Immature natural killer cell (primary cell): ENCODE data around the gene NRXN2. TPM values are rescaled to one million over a fixed set of nuclear protein-coding genes. Genes with fewer than 3 reads are reported as not detected.

Experiments
- DNase-seq, 3 donors: peaks; one replicate each; pipeline ENCODE4 v3.0.0; 2022; ENCODE audit warnings: mixed read lengths in 1 of 3
- H3K27ac Mint-ChIP-seq, 6 donors: one replicate each; pipeline ENCODE4 v1.8.0; 2020; ENCODE audit warnings: mixed read lengths in 6 of 6, mild to moderate bottlenecking in 5 of 6, inconsistent platforms in 4 of 6, moderate library complexity in 3 of 6
- H3K27me3 Mint-ChIP-seq, 3 donors: one replicate each; pipeline ENCODE4 v1.8.0; 2020 to 2021; ENCODE audit warnings: low read depth in 3 of 3, mild to moderate bottlenecking in 3 of 3, mixed read lengths in 3 of 3, moderate library complexity in 3 of 3, inconsistent platforms in 1 of 3
- H3K36me3 Mint-ChIP-seq, 3 donors: one replicate each; pipeline ENCODE4 v1.8.0; 2020; ENCODE audit warnings: mixed read lengths in 3 of 3, inconsistent platforms in 2 of 3, mild to moderate bottlenecking in 2 of 3
- H3K4me1 Mint-ChIP-seq, 2 donors: one replicate each; pipeline ENCODE4 v1.8.0; 2020; ENCODE audit warnings: inconsistent platforms in 2 of 2, mild to moderate bottlenecking in 2 of 2, mixed read lengths in 2 of 2, moderate library complexity in 1 of 2
- H3K4me3 Mint-ChIP-seq, 5 donors: one replicate each; pipeline ENCODE4 v1.8.0; 2020; ENCODE audit warnings: mild to moderate bottlenecking in 5 of 5, mixed read lengths in 5 of 5, inconsistent platforms in 3 of 5, moderate library complexity in 3 of 5
- H3K9me3 Mint-ChIP-seq, 6 donors: one replicate each; pipeline ENCODE4 v1.8.0; 2020; ENCODE audit warnings: mild to moderate bottlenecking in 6 of 6, mixed read lengths in 6 of 6, inconsistent platforms in 4 of 6, moderate library complexity in 3 of 6
- polyA plus RNA-seq, 3 donors: library from polyadenylated mRNA; unstranded; fragments of 300-500 nt; fragmentation: Illumina TruSeq; gene quantifications; one replicate each; pipeline ENCODE4 v1.2.3, GENCODE V29; 2021

Gene NRXN2
- polyA plus RNA-seq, 3 donors from 2014 or later: 0.44 to 3.6 (median 3.2) TPM

GRCh38 chr11:64590763-64591221 lies 132.2 kb downstream of the NRXN2 start, which contains the start of gene SLC22A12:
Gene SLC22A12, plus strand, starts transcription at chr11:64591220. Its CDS starts 337 bp downstream, at chr11:64591557.
- H3K36me3 Mint-ChIP-seq: peaks cover 0 to 5% (median 0%) of the 10 kb centered on the region in 3 donors
- DNase-seq: no peak
- no peak within 1 kb of the TSS for H3K27ac Mint-ChIP-seq
- H3K4me1 Mint-ChIP-seq: no peaks in the 10 kb centered on the region
- no peak within 1 kb of the TSS for H3K4me3 Mint-ChIP-seq
- H3K9me3 Mint-ChIP-seq: peaks cover 0 to 10% (median 0%) of the 10 kb centered on the region in 6 donors
- H3K27me3 Mint-ChIP-seq: peaks cover 2 to 3% (median 3%) of the 10 kb centered on the region in 3 donors

DNA sequence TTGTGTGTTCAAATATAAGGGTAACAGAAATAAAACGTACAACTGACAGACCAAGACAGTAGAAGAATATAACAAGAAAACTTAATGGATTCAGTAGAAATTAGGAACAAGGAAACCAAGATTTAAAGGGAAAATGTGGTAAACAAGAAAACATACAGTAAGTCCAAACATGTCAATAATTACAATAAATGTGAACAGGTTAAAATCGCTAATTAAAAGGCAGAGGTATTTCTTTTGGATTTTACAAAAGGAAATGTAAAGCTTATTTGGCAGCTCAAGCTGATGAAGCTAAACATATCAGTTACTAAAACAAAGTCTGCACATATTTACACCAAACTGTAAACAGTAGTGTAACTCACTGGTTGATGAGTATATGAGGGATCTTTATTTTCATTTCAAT lies 134.3 kb downstream of the NRXN2 start:
- no peak for DNase-seq
- peaks cover 0 to 10% (median under 1%) of the 10 kb centered on the region in 6 donors for H3K9me3 Mint-ChIP-seq
- H3K27me3 Mint-ChIP-seq: peaks cover 2 to 3% (median 3%) of the 10 kb centered on the region in 3 donors
- H3K27ac Mint-ChIP-seq: no peak overlapping the region
- H3K36me3 Mint-ChIP-seq: peaks cover 0 to 5% (median 0%) of the 10 kb centered on the region in 3 donors
- no peaks in the 10 kb centered on the region for H3K4me1 Mint-ChIP-seq
- H3K4me3 Mint-ChIP-seq: no peak overlapping the region

DNA sequence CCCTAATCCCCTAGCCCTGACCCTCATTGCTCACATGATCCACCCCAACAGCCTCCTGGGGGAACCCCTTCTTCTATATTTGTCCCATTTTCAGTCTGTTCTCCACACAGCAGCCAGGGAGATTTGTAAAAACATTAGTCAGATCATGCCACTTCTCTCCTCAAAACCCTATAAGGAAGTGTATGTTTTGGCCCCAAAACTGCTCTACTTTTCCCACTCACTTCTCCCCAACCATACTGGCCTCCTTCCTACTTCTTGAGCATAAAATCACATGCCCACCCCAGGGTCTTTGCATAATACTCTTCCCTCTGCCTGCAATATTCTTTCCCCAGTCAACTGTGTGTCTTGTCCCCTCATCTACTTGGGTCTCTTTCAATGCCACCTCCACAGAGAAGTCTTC lies 136.6 kb downstream of the NRXN2 start:
- H3K9me3 Mint-ChIP-seq: peaks cover 0 to 10% (median under 1%) of the 10 kb centered on the region in 6 donors
- peaks cover 2 to 3% (median 3%) of the 10 kb centered on the region in 3 donors for H3K27me3 Mint-ChIP-seq
- no peak overlapping the region for H3K27ac Mint-ChIP-seq
- no peaks in the 10 kb centered on the region for H3K4me1 Mint-ChIP-seq
- peaks cover 0 to 5% (median 0%) of the 10 kb centered on the region in 3 donors for H3K36me3 Mint-ChIP-seq
- no peak for DNase-seq
- no peak overlapping the region for H3K4me3 Mint-ChIP-seq

- peaks cover 0 to 10% (median under 1%) of the 10 kb centered on the region in 6 donors for H3K9me3 Mint-ChIP-seq
- no peak for DNase-seq
- H3K4me3 Mint-ChIP-seq: no peak overlapping the region
- no peaks in the 10 kb centered on the region for H3K4me1 Mint-ChIP-seq
- H3K36me3 Mint-ChIP-seq: peaks cover 0 to 5% (median 0%) of the 10 kb centered on the region in 3 donors
- H3K27me3 Mint-ChIP-seq: peaks cover 2 to 3% (median 3%) of the 10 kb centered on the region in 3 donors
- H3K27ac Mint-ChIP-seq: no peak overlapping the region
These were observed 137.8 kb downstream of the NRXN2 start for GRCh38 chr11:64585150-64585549.

DNA sequence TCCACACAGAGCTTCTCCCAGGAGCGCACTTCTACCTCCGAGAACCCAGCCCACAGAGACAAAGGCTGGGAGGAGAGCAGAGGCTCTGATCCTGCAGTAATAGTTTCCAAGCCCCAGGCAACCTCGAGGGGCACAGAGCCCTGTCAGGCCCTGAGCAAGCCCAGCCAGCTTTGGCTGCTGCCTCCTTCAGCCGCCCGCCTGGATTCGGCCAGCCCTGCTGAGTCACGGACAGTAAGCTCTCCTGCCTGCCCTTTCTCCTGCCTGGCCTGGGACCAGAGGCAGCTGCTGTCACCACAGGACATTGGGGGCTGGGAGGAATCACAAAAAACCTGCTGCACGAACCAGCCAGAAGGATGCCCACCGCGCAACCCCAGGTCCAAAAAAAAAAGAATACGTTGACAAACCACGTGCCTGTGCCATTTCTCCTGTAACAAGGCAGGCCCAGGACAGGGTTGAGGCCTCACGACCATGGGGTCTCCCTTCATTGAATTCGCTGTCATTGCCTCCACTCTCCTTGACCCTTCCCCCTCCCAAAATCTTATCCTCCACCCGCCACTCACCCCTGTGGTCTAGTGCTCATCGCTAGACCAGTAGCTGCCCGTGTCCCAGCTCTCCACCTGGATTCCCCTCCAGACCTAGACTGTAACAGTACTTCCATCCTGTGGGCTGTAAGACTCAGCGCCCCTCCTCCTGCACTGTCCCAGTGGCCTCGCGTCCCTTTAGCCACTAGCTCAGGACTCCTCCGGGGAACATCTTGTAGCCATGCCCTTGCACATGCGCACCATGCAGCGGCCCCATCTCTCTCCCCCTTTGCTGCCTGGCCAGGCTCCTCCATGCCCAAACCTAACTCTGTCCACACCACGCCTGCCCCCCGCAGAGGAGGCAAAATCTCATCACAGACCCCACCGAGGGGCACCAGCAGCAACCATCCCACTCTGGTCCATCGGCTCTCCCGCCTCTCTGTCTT lies 139.4 kb downstream of the NRXN2 start:
- Mint-ChIP-seq H3K36me3 (peaks cover 0 to 5% (median 0%) of the 10 kb centered on the region in 3 donors), H3K27ac (no peak overlapping the region)

GRCh38 chr11:64582885-64583284 lies 140.1 kb downstream of the NRXN2 start:
- peaks cover 0 to under 1% (median 0%) of the 10 kb centered on the region in 3 donors for H3K36me3 Mint-ChIP-seq
- no peaks in the 10 kb centered on the region for H3K4me1 Mint-ChIP-seq
- peaks cover 0 to 2% (median 0%) of the 10 kb centered on the region in 6 donors for H3K9me3 Mint-ChIP-seq
- DNase-seq: no peak
- peaks cover 2 to 3% (median 2%) of the 10 kb centered on the region in 3 donors for H3K27me3 Mint-ChIP-seq
- no peak overlapping the region for H3K27ac Mint-ChIP-seq
- H3K4me3 Mint-ChIP-seq: no peak overlapping the region

More for the DNA sequence above, 139.4 kb downstream of the NRXN2 start:
- Mint-ChIP-seq H3K9me3 (peaks cover 0 to 9% (median under 1%) of the 10 kb centered on the region in 6 donors), H3K4me3 (peak overlapping the region in 1 of 5 donors; percentile 7), H3K4me1 (no peaks in the 10 kb centered on the region), H3K27me3 (peaks cover 2 to 3% (median 2%) of the 10 kb centered on the region in 3 donors)
- no peak for DNase-seq

- Mint-ChIP-seq H3K4me3 (no peak overlapping the region), H3K27me3 (peaks cover 1 to 5% (median 5%) of the 10 kb centered on the region in 3 donors), H3K9me3 (peaks cover 0 to 1% (median 0%) of the 10 kb centered on the region in 6 donors), H3K4me1 (no peaks in the 10 kb centered on the region), H3K36me3 (no peaks in the 10 kb centered on the region), H3K27ac (no peak overlapping the region)
- DNase-seq: no peak
These were observed 141.9 kb downstream of the NRXN2 start for GRCh38 chr11:64581057-64581523.

DNA sequence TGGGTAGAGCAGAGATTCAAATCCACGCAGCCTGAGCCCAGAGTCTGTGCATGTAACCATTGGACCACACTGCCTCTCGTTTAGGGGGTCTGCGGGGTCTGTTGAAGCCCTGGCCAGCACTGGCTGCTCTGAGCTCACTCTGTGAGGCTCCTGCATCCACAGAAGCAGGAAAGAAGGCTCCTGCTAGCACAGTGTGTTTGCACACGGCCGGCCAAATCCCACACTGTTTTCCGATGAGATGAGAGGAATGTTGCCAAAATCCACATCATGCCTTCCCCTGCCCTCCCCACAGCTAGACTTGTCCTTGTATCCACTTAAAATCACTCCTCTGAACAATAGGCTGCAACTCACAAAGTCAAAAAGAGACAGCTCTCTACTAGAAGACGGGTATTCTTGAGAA lies 142.6 kb downstream of the NRXN2 start:
- Mint-ChIP-seq H3K4me3 (no peak overlapping the region), H3K36me3 (no peaks in the 10 kb centered on the region), H3K27ac (no peak overlapping the region), H3K27me3 (peaks cover 0 to 5% (median 2%) of the 10 kb centered on the region in 3 donors), H3K9me3 (peaks cover 0 to 1% (median 0%) of the 10 kb centered on the region in 6 donors), H3K4me1 (no peaks in the 10 kb centered on the region)
- DNase-seq: no peak

- Mint-ChIP-seq H3K4me3 (no peak overlapping the region), H3K27ac (no peak overlapping the region), H3K36me3 (no peaks in the 10 kb centered on the region), H3K27me3 (peaks cover 0 to 7% (median 4%) of the 10 kb centered on the region in 3 donors), H3K9me3 (no peaks in the 10 kb centered on the region), H3K4me1 (no peaks in the 10 kb centered on the region)
- DNase-seq: no peak
These were observed 145.8 kb downstream of the NRXN2 start for GRCh38 chr11:64577202-64577601.

DNA sequence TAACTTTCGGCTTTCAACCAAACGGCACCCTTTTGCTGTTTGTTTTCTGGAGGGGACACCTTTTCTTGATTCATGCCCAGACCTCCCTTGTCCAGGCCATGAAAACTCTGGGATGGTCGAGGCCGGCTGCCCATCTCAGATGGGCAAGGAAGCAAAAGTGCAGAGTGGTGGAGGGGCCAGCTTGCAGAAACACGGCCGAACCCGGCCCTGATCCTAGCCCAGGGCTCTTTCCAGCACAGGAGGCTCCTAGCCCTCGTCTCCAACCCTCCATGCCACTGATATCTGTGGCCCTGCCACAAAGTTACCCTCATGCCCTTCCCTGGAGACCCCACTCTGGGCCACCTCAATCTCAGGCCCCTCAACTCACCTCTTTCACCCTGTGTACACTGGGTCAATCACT lies 150.9 kb downstream of the NRXN2 start:
- H3K9me3 Mint-ChIP-seq: no peaks in the 10 kb centered on the region
- peaks cover 0 to 6% (median 2%) of the 10 kb centered on the region in 3 donors for H3K27me3 Mint-ChIP-seq
- H3K4me3 Mint-ChIP-seq: no peak overlapping the region
- no peaks in the 10 kb centered on the region for H3K4me1 Mint-ChIP-seq
- no peak overlapping the region for H3K27ac Mint-ChIP-seq
- H3K36me3 Mint-ChIP-seq: no peaks in the 10 kb centered on the region
- no peak for DNase-seq

DNA sequence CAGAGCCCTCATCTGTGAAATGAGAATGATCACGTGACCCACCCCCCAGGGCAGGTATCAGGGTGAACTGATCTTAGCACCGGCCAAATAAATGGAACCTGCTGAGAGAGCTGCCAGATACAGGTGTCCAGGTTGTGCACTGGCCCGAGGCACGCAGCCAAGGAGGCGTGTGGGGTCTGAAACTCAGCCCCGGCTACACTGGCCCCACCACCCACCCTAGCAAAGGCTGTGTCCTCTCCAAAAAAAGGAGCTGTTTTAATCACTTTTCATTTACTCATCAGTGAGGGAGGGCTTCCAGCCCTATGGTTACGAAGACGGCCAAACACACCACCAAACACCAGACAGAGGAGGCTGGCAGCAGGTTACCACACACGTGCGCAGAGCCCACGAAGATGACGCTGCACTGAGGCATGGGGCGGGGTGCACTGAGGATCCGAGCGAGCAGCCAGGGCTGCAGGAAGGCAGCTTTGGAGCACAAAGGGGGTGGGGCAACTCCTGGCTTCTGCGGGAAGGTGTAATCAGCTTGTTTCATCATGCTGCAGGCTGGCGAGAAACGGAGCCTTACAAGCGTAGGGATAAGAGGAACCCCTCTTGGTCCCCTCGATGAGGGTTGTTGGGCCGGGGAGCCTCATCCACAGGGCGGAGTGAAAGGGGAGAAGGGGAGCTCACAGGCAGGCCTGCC lies 151.4 kb downstream of the NRXN2 start:
- peaks cover 0 to 4% (median 2%) of the 10 kb centered on the region in 3 donors for H3K27me3 Mint-ChIP-seq
- H3K27ac Mint-ChIP-seq: no peak overlapping the region
- H3K4me1 Mint-ChIP-seq: no peaks in the 10 kb centered on the region
- H3K4me3 Mint-ChIP-seq: no peak overlapping the region
- DNase-seq: no peak
- H3K9me3 Mint-ChIP-seq: no peaks in the 10 kb centered on the region
- H3K36me3 Mint-ChIP-seq: no peaks in the 10 kb centered on the region

DNA sequence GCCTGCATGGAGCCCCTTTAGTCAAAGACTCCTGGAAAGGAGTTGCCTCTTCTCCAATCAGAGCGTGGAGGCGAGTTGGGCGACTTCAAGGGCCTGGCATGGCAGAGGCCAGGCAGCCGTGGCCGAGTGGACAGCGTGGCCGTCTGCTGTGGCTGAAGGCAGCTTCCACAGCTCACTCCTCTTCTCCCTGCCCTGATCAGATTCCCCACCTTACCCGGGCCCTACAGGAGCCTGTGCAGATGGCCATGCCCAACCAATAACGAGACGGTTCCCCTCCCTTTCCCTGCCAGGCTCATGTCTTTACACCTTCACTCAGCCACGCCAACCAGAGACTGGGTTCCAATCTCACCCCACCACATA lies 152.0 kb downstream of the NRXN2 start:
- no peaks in the 10 kb centered on the region for H3K9me3 Mint-ChIP-seq
- H3K27ac Mint-ChIP-seq: no peak overlapping the region
- H3K4me3 Mint-ChIP-seq: no peak overlapping the region
- H3K4me1 Mint-ChIP-seq: no peaks in the 10 kb centered on the region
- no peak for DNase-seq
- no peaks in the 10 kb centered on the region for H3K36me3 Mint-ChIP-seq
- peaks cover 0 to 4% (median 2%) of the 10 kb centered on the region in 3 donors for H3K27me3 Mint-ChIP-seq

DNA sequence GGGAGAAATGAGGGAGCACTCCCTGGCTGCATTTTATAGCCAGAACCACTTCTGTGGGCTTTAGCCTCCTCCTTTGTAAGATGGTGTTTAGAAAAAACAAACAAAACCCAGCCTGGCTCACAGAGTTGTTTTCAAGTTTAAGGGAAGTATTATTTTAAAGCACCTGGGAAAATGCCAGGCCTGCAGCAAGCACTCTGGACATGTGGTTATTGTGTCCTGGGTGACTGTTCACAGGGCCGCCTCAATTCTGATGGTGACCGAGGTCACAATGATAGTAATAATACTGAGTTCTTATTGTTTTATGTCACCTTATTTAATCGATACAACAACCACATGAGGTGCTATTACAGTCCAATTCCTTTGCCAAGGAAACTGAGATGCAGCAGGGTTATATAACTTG lies 152.7 kb downstream of the NRXN2 start:
- H3K9me3 Mint-ChIP-seq: no peaks in the 10 kb centered on the region
- H3K4me3 Mint-ChIP-seq: no peak overlapping the region

More for the DNA sequence above, 152.7 kb downstream of the NRXN2 start:
- Mint-ChIP-seq H3K36me3 (no peaks in the 10 kb centered on the region), H3K4me1 (no peaks in the 10 kb centered on the region), H3K27ac (no peak overlapping the region), H3K27me3 (peaks cover 0 to 4% (median 2%) of the 10 kb centered on the region in 3 donors)
- DNase-seq: no peak
